MV-4-11 (cell line): ENCODE measurements around the gene SPATS2.
"Not testable (repeated sequence)": the region's sequence is repeated elsewhere in the genome, so short reads cannot be mapped to it uniquely, and the experiment has no call there.

Source experiments
- DNase-seq: peaks from one replicate; lab custom pipeline; 2025; lab: John Stamatoyannopoulos, UW

The SPATS2 gene

DNA sequence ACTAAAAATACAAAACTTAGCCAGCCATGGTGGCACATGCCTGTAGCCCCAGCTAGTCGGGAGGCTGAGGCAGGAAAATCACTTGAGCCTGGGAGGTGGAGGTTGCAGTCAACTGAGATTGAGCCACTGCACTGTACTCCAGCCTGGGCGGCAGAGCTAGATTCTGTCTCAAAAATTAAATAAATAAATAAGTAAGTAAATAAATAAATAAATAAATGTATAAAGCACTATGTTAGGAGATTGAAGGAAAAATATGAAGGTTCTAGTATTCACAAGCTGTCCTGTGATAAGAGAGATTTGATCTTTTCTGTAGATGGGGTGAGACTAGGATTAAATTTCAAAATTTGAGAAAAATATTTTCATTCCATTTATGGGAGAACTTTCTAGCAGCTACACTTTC is 14.9 kb upstream of the SPATS2 start:
- DNase-seq = no peak

GRCh38 chr12:49355913-49356312 is 11.3 kb upstream of the SPATS2 start:
- no peak for DNase-seq

DNA sequence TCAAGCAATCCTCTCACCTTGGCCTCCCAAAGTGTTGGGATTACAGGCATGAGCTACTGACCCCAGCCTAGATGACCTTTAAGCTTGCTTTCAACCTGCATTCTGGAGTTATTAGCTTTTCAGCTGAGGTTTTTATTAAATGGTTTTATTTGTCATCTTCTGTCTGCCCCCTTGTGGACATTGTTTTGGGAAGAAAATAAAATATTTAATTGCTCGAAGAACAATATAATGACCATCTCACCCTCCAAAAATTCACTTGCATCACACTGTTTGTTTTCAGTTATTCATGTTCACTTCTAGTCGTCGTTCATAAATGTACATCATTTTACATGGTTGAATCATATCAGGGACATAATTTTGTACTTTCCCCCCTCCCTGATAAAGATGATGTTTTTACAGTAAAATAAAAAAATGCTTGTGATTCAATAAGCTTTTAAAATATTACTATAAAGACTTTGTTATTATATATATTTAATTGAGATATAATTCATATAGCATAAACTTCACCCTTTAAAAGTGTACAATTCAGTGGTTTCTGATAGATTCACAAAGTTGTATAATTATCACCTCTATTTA is 10.1 kb upstream of the SPATS2 start:
- peak; percentile 29 for DNase-seq

GRCh38 chr12:49358483-49359141 is 8.7 kb upstream of the SPATS2 start:
- peak; percentile 63 for DNase-seq

DNA sequence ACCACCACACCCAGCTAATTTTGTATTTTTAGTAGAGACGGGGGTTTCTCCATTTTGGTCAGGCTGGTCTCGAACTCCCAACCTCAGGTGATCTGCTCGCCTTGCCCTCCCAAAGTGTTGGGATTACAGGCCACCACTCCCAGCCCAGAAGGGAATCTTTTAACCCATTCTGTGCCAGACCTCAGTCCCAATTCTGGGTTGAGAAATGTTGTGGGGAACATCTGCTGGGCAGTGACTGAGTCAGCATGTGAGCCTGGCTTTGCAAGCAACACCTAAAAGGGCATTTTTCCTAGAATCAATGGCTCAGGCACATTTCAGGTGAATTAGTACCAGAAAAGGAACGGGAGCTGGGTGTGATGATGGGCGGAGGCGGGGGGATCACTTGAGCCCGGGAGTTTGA is 7.6 kb upstream of the SPATS2 start:
- no peak for DNase-seq

GRCh38 chr12:49362077-49362476 is 5.2 kb upstream of the SPATS2 start:
- DNase-seq = no peak

DNA sequence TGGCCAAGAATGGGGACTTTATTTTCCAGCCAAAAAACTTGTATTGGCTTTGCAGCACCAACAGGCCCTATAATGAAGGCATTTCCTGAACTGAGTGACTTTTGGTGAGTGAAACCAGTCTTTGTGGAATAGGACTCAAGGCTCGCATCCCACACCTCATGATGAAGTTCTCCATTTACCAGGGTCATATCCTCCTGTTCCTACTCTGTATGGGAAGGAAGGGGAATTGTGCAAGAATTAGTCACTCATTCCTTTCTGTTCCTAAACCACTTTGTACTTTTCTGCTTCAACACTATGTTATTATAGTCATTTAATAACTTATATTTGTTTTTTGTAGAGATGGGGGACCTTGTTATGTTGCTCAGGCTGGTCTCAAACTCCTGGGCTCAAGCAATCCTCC is 2.3 kb upstream of the SPATS2 start:
- DNase-seq = peak; percentile 68

- peak; percentile 29 for DNase-seq
These were observed 1.7 kb upstream of the SPATS2 start for GRCh38 chr12:49365542-49365941.

- no peak for DNase-seq
These were observed 1.1 kb upstream of the SPATS2 start for GRCh38 chr12:49366096-49366651.

GRCh38 chr12:49366652-49367380 is 446 bp upstream of the SPATS2 start:
- peak; percentile 79 for DNase-seq

GRCh38 chr12:49368240-49368600 is 958 bp downstream of the SPATS2 start:
- no peak for DNase-seq

DNA sequence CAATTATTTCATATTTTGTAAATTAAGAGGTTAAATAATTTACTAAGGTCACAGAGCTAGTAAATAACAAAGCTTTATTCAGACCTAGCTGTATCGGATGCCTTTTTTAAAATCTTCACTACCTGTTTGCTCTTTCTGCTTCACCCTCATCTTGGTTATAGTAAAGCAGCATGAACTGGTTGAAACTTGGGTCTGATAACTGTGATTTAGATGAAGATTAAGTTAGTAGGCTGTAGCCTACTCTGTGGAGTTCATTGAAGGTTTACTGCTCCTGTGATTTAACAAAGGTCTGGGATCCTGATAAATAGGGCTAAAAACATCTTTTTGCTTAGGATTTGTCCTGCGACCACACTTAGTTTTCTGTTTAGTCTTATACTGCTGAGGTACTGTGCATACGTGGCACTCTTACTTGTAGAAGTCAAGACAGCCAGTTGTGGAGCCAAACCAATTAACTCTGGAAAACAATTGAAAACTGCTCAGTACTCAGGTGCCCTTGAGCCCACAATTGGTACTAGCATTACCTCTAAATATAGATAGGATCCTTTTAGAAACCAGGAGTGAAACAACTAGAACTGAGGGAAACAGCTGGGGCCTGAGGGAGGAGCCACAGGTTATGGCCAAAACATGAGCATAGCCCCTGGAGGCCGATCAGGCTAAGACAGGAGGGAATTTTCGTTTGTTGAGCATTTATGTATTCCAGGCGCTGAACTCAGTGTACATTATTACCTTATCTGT is 2.3 kb downstream of the SPATS2 start:
- peak; percentile 13 for DNase-seq

DNA sequence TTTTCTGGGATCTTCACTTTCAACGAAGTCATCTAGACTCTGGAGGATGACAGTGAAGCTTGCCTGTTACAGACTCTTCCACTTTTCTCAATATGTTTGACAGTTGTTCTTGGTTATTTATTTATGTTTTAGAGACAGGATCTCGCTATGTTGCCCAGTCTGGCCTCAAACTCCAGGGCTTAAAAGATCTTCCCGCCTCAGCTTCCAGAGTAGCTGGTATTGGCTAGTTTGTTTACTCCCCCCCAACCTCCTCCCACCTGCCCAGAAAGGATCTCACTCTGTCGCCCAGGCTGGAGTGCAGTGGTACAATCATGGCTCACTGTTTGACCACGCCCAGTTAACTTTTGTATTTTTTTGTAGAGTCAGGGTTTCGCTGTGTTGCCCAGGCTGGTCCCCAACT is 3.3 kb downstream of the SPATS2 start:
- no peak for DNase-seq

GRCh38 chr12:49375406-49375805 is 8.1 kb downstream of the SPATS2 start:
- no peak for DNase-seq

DNA sequence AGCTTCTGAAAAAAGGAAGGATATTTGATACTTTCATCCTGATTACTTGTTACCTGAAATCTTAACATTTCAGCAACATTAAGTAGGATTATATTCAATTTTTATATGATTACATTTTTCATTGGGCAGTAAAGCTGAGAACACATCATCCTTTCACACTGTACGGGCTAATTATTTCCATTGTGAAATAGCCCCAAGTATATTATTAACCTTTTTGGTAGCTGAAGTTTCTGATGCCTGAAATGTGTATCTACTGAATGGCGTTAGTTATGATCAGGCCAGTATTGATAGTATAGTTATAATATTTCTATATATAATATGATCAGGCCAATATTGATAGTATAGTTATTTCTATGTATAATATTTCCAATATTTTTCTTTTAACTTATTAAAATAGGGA is 10.1 kb downstream of the SPATS2 start:
- no peak for DNase-seq

- DNase-seq = not testable (repeated sequence)
These were observed 12.9 kb downstream of the SPATS2 start for GRCh38 chr12:49380184-49380583.

GRCh38 chr12:49388682-49389386 is 21.6 kb downstream of the SPATS2 start:
- DNase-seq = no peak

DNA sequence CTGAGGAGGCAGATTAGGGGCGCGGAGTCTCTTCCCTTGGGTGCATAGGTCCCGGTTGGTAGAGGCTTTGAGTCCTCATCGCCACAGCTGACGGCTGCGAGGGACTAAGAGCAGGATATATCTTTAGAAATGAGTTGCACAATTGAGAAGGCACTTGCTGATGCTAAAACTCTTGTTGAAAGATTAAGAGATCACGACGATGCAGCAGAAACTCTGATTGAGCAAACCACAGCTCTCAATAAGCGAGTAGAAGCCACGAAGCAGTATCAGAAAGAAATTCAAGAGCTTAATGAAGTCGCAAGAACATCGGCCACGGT is 22.1 kb downstream of the SPATS2 start:
- DNase-seq = peak; percentile 45

GRCh38 chr12:49397000-49397399 is 29.7 kb downstream of the SPATS2 start:
- no peak for DNase-seq

DNA sequence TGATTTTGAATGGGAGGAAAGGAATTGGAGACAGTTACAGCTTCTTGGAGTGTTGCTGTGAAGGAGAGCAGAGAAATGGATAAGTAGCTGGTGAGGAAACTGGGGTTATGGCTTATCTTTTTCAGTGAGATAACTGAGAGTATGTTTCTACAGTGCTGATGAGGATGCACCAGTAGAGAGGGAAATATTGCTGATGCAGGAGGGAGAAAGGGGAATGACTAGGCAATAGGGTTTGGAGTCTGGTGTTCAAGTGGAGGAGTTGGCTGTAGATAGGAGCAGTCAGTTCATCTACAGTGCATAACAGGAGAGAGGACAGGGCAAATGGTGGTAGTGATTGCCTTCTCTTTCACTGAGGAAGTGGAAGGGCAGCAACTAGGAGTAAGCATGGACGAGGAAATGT is 33.0 kb downstream of the SPATS2 start:
- no peak for DNase-seq

DNA sequence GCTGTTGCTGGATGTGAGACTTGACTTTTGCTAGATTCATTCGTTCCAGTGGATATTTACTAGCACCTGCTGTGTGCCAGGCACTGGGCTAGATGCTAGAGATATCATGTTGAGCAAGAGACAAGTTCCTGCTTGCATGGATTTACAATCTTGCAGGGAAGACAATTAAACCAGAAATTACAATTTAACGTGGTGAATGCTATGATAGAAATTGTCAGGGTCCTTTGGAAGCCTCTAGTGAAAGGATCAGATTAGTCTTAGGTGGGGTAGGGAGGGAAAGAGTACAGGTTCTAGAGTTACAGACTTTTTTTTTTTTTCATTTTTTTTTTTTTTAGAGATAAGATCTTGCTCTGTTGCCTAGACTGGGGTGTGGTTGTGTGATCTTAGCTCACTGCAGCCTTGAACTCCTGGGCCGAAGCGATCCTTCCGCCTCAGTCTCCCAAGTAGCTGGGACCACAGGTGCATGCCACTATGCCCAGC is 36.7 kb downstream of the SPATS2 start:
- DNase-seq = no peak

GRCh38 chr12:49404956-49405355 is 37.7 kb downstream of the SPATS2 start:
- no peak for DNase-seq
